ENCODE data around the gene GOLGA6L2.
"Not testable (repeated sequence)": the region's sequence is repeated elsewhere in the genome, so short reads cannot be mapped to it uniquely, and the experiment has no call there.

The GOLGA6L2 gene

GRCh38 chr15:23424111-23424904 is 22.7 kb downstream of the GOLGA6L2 start:
- DNase-seq, result no peak

DNA sequence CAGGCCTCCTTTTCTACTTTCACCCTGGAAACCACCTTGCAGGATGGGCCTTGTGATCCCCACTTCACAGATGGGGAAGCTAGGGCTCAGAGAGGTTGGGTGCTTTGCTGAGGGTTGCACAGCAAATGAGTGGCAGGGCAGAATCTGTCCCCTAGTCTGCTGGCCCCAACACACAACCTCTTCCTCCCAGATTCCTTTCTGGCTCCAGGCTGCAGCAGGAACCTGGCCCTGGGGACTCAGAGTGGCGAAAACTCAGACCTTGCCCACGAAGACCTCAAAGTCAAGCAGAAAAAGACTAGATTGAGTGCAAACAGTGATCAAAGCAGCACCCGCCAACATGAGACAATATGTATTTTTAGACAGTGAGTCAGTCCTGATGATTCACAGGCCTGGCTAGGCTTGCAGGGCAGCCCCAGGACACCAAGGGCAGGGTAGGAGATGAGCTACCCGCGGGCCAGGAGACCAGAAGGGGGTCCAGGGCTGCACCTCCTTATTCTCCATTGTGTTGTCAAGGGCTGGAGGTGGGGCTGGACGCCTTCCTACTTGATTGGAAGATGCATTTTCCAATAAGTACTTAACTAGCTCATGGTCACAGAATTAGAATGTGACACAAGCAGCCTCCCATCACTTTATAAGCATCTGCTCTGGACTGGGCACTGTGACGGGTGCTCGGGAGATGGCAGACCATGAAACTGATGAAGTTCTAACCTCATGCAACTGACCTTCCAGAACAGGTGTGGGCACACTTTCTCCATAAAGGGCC is 23.9 kb downstream of the GOLGA6L2 start:
- peak in 1 of 4 experiments; percentile 5 for DNase-seq

- no peak for DNase-seq
Observed at GRCh38 chr15:23422099-23422945, 24.7 kb downstream of the GOLGA6L2 start.

DNA sequence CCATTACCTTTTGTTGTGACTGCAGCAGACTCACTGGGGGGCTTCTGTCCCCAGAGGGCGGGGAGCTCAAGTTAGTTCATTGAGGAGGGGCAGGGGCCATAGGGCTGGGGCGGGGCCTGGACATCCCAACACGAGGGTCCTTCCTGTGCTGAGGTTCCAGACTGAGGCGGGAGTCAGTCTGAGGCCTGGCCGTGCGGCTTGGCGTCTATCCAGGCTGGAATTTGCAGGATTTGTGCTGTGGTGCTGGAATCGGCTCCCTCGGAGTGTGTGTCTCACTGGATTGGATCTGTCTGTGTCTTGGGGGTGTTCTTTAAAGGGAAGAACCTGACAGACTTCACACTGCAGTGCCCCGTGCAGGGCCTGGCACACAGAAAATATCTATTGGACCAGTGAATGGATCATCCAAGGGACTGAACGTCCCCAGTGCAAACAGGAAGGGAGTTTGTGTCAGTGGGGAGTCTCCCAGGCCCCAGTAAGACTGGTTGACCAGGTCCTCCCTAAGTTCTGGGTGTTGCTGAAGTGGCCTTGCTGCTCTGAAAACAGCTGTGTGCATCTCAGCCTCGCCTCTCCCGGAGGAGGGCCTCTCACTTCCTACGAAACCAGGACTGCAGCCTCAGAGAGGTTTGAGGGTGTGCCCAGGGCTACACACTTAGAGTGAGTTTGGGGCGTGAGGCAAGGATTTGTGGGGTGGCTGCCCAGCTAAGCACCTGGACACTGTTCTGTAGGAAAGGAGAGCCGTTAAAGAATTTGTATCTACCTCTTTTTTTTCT is 26.1 kb downstream of the GOLGA6L2 start:
- no peak for DNase-seq

- no peak for DNase-seq
Observed at GRCh38 chr15:23416349-23417276, 30.4 kb downstream of the GOLGA6L2 start.

DNA sequence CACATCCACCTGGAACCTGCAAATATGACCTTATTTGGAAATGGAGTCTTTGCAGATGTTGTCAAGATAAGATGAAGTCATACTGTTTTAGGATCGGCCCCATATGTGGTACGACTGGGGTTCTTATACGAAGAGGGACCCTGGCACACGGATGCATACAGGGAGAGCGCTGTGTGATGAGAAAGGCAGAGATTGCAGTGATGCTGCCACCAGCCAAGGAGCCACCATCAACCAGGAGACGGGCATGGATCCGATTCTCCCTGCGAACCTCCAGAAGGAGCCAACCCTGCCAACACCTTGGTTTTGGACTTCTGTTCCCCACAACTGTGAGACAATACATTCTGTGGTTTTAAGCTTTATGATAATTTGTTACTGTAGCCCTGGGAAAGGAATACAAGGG is 31.2 kb downstream of the GOLGA6L2 start:
- DNase-seq, result not testable (repeated sequence)

GRCh38 chr15:23415321-23415865 is 31.6 kb downstream of the GOLGA6L2 start:
- DNase-seq, result no peak

DNA sequence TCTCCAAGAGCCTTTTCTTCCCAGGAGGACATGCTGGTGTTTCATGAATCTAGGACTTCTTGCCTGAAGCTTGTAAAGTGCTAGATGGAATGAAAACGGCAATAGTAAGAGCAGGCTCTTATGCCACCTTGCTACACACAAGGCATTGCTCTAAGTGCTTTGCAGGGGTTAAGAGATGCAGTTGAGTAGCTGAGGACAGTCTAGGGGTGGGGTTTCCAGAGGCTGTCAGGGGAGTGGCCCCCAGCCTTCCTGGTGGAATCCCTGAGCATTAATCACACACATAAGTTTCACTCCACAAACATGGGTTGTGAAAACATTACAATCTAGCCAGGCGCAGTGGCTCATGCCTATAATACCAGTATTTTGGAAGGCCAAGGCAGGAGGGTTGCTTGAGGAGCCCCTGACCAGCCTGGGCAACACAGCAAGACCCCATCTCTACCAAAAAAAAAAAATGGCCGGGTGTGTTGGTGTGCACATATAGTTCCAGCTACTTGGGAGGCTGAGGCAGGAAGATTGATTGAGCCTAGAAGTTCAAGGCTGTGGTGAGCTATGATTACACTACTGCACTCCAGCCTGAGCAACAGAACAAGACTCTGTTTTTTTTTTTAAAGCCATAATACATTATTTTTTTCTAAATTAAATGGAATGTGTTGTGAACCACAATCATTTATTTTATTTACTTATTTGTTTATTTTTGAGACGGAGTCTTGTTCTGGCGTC is 34.0 kb downstream of the GOLGA6L2 start:
- not testable (repeated sequence) for DNase-seq

- DNase-seq, result no peak
Observed at GRCh38 chr15:23411841-23412240, 35.2 kb downstream of the GOLGA6L2 start.

GRCh38 chr15:23403550-23403949 is 43.5 kb downstream of the GOLGA6L2 start:
- DNase-seq, result no peak

- DNase-seq, result no peak
Observed at GRCh38 chr15:23402544-23402943, 44.5 kb downstream of the GOLGA6L2 start.

DNA sequence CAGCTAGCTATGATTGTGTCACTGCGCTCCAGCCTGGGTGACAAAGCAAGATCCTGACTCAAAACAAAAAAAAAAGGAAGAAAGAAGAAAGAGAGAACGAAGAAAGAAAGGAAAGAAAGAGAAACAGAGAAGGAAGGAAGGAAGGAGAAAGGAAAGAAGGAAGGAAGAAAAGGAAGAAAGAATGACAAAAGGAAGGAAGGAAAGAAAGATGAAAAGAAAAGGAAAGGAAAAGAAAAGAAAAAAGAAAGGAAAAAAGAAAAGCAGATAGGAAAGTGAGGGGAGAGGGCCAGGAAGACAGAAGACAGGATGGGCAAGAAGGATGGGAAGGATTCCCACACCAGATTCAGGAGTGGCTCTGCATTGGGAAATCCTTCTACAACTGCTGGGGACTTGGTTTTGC is 44.9 kb downstream of the GOLGA6L2 start:
- DNase-seq, result no peak

DNA sequence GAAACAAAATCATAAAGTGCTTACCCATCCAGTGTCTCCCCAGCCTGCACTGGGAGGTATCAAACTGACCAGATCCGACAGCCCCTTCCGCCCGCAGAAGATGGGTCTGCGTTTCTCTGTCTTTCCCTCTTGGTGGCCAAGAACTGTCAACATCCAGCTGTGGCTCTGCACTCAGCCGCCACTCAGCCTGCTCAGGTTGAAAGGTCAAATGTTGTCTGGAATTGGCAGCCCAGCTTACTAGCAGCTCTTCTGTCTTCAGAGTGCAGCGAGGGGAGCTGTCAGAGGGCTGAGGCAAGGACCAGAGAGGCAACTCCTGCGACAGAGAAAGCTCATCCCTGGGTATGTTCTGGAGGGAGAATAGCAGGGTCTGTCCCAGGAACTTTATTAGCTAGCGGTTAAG is 45.4 kb downstream of the GOLGA6L2 start:
- DNase-seq, result no peak

DNA sequence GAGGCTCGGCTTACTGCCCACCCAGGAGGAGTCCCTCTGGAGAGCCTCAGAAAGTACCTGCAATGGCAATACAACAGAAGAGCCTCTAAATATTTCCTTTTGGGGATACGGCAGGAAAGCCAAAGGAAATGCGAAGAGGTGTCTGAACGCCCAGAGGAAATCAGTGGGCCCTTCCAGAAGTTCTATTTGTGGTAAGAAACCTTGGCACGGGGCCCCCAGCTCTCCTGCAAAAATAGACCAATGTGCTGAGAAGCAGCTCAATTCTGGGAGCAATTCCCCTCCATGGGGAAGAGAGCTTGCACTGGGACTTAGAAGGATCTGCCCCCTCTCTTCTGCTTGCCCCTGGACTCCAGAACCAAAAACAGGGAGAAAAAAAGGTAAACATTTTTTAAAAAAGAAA is 47.8 kb downstream of the GOLGA6L2 start:
- DNase-seq, result not testable (repeated sequence)

DNA sequence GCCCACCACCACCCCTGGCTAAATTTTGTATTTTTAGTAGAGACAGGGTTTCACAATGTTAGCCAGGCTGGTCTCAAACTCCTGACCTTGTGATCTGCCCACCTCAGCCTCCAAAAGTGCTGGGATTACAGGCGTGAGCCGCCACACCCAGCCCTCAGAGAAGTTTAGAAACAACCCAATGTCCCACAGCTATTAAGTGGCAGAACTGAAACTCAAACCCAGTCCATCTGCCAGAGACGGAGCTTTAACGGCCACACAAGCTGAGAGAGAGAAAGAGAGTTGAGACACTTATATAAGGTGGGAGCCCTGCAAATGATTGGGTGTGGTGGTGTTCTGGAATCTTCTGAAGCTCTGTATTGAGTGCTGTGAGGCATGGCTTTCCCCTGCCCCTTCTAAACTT is 48.7 kb downstream of the GOLGA6L2 start:
- not testable (repeated sequence) for DNase-seq

- peak in 1 of 4 experiments; percentile 0 for DNase-seq
Observed at GRCh38 chr15:23397779-23398178, 49.3 kb downstream of the GOLGA6L2 start.

DNA sequence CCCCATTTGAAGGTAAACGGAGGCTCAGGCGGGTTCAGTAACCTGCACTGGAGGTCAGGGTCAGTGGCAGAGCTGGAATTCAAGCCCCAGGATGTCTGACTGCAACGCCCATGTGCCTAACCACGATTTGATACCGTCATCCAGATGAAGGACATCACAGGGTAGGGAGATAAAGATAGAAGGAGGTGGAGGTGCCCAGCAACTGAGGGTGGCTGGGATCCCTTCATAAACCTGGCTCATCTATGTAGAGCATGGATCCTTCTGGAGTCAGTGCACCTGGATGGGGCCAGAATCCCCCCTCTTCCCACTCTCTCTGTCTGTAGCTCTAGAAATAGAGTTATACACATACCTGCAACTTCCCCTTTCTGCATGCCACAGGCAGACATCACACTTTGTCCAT is 51.2 kb downstream of the GOLGA6L2 start:
- DNase-seq, result no peak

DNA sequence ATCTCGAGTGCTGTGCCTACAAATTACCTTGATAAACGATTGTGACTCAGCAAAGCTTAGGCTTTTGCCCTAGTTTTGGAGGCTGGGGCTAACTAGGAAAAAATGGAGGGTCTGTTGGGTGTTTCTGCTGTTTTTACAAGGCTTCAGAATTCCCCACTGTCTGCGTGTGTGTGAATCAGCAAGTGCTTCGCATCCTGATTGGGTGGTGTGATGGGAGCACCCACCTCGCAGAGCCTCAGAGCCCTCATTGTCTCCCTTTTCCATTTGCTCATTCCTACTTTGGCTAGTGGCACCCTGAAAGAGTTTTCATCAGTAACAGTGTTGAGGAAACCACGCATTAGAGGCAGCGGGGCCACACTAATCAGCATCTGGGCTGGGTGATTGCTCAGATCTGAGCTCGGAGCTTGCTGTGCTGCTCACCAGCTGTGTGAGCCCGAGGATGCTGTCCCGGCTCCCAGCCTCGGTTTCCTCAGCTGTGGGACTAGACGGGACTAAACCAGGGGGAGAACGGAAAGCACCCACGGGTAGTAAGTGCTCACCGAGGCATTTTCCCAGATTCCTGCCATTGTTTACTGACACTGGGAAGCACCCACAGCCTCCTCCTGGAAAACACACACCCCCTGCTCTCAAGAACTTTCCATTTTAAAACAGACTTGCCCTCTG is 51.9 kb downstream of the GOLGA6L2 start:
- DNase-seq, result no peak
